Tibial nerve (tissue), 4 donors: ENCODE measurements around the gene AKAP3.

Source experiments
- EP300 ChIP-seq, 2 donors: sonication (generic); formaldehyde crosslinking; IDR thresholded peaks; one replicate each; pipeline ENCODE4 v1.6.1; 2017; ENCODE audit warnings: antibody characterized with exemption in 2 of 2, mild to moderate bottlenecking in 1 of 2
- POLR2A ChIP-seq, 2 donors: fragments of 450-650 bp; IDR thresholded peaks; one replicate each; pipeline ENCODE4 v1.6.1; 2017; ENCODE audit warnings: antibody characterized with exemption in 2 of 2, mild to moderate bottlenecking in 2 of 2, moderate library complexity in 2 of 2
- TF ChIP-seq, protein P1 (sequence below), 5 experiments: fragments of 200-600 bp in 3 of 5; fragments of 450-650 bp in 2 of 5; sonication (generic) in 3 of 5; IDR thresholded peaks; one replicate each; pipeline ENCODE4 v1.5.1; 2016 to 2019; ENCODE audit warnings: antibody characterized with exemption in 5 of 5, mild to moderate bottlenecking in 3 of 5, moderate library complexity in 2 of 5

GRCh38 chr12:4587108-4587507, 61.7 kb downstream of the AKAP3 start:
- TF ChIP-seq, protein P1, sequence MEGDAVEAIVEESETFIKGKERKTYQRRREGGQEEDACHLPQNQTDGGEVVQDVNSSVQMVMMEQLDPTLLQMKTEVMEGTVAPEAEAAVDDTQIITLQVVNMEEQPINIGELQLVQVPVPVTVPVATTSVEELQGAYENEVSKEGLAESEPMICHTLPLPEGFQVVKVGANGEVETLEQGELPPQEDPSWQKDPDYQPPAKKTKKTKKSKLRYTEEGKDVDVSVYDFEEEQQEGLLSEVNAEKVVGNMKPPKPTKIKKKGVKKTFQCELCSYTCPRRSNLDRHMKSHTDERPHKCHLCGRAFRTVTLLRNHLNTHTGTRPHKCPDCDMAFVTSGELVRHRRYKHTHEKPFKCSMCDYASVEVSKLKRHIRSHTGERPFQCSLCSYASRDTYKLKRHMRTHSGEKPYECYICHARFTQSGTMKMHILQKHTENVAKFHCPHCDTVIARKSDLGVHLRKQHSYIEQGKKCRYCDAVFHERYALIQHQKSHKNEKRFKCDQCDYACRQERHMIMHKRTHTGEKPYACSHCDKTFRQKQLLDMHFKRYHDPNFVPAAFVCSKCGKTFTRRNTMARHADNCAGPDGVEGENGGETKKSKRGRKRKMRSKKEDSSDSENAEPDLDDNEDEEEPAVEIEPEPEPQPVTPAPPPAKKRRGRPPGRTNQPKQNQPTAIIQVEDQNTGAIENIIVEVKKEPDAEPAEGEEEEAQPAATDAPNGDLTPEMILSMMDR (IDR thresholded peaks at IDR 0.05): no peak
- TF ChIP-seq POLR2A (IDR thresholded peaks at IDR 0.05) (no peak), EP300 (IDR thresholded peaks at IDR 0.05) (no peak)
